ENCODE data around the gene VWA8.
"Not testable (repeated sequence)": the region's sequence is repeated elsewhere in the genome, so short reads cannot be mapped to it uniquely, and the experiment has no call there.

- not testable (repeated sequence) for TF ChIP-seq CTCF (IDR thresholded peaks at IDR 0.05; ENCODE audit: low read depth, low read length); POLR2A (IDR thresholded peaks at IDR 0.05; ENCODE audit: extremely low read depth, insufficient read length)
These were observed 126.2 kb downstream of the VWA8 start for GRCh38 chr13:41834697-41835096.

All from NB4 (cell line).